ENCODE measurements around the gene MAGEF1. TPM values are rescaled to one million over a fixed set of nuclear protein-coding genes. Genes with fewer than 3 reads are reported as not detected.

MAGEF1 gene
- total RNA-seq, 4 donors from 2014 or later: 10.3 to 16.5 (median 12.3) TPM

- TF ChIP-seq CTCF (IDR thresholded peaks at IDR 0.05; ENCODE audit: low read depth): no peak
Observed at GRCh38 chr3:184734903-184735701, 23.2 kb upstream of the MAGEF1 start.

- no peak for TF ChIP-seq CTCF (IDR thresholded peaks at IDR 0.05; ENCODE audit: low read depth)
Observed at GRCh38 chr3:184733971-184734608, 22.2 kb upstream of the MAGEF1 start.

- TF ChIP-seq CTCF (IDR thresholded peaks at IDR 0.05; ENCODE audit: low read depth): no peak
Observed at GRCh38 chr3:184733181-184733580, 21.3 kb upstream of the MAGEF1 start.

GRCh38 chr3:184731786-184732537 is 20.1 kb upstream of the MAGEF1 start:
- TF ChIP-seq CTCF (IDR thresholded peaks at IDR 0.05; ENCODE audit: low read depth): no peak

DNA sequence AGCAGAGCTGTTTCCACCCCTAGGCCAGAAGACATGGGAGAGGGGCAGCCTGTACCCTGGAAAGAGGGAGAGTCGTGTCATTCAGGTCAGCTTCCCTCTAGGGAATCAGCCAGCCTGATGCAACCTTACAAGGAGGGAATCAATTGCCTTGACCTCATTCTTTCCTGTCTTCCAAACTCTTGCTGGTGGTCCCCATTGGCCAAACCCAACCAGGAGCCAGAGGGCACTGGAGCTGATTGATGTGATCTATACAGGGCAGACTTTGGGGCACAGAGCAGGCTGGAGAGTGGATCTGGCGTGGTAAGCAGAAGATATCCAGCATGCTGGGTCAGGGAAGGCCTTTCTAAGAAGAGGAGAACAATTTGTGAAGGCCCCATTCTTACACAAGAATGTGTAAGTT is 19.1 kb upstream of the MAGEF1 start:
- no peak for TF ChIP-seq CTCF (IDR thresholded peaks at IDR 0.05; ENCODE audit: low read depth)

GRCh38 chr3:184728010-184728527 is 16.2 kb upstream of the MAGEF1 start:
- TF ChIP-seq CTCF (IDR thresholded peaks at IDR 0.05; ENCODE audit: low read depth): no peak
